GM18870 (cell line): ENCODE measurements around the gene CD79A.

Experiments used
- ATAC-seq: cut with Tn5 transposase; IDR thresholded peaks from one replicate; pipeline ENCODE4 v1.9.1; 2021; ENCODE audit warnings: moderate library complexity; ENCODE audit not compliant: unreplicated experiment

CD79A gene

GRCh38 chr19:41929536-41930071, 52.5 kb downstream of the CD79A start:
- ATAC-seq, result no peak

DNA sequence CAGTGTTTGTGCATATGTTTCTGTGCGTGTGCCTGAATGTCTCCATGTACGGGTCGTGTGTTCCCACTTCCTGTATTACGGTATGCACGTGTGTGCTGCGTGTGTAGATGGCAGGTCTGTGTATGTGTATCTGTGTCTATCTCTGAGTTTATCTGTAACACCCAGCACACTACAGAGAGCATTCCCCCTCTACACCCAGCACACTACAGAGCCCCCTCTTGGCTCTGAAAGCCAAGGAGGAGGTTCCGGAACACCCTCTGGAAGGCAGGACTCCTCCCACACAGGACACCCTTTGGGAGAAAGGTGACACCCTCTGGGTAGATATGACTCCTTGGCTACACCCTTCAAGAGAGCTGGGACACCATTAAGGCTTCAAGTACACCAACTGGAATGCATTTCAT, 53.2 kb downstream of the CD79A start:
- no peak for ATAC-seq
